GM19239 (cell line): ENCODE data around the gene INPP5K.
"Not testable (repeated sequence)": the region's sequence is repeated elsewhere in the genome, so short reads cannot be mapped to it uniquely, and the experiment has no call there.

Experiments
- DNase-seq: peaks from one replicate; pipeline ENCODE4 v3.0.0; 2011; ENCODE audit warnings: low spot score; ENCODE audit not compliant: insufficient read length
- FAIRE-seq: peaks from 2 replicates; lab custom pipeline; 2011; peaks lifted over from hg19 to GRCh38; lab: Jason Lieb, UNC

The INPP5K gene

GRCh38 chr17:1551741-1552140 lies 35.3 kb upstream of the INPP5K start:
- FAIRE-seq (peak; percentile 72), DNase-seq (no peak)

- no peak for FAIRE-seq
- DNase-seq: no peak
Observed at GRCh38 chr17:1548032-1548431, 31.6 kb upstream of the INPP5K start.

- DNase-seq: no peak
Observed at GRCh38 chr17:1546292-1546922, 30.0 kb upstream of the INPP5K start.

GRCh38 chr17:1545618-1546017 lies 29.2 kb upstream of the INPP5K start:
- no peak for DNase-seq
- FAIRE-seq: no peak

More at GRCh38 chr17:1546292-1546922, 30.0 kb upstream of the INPP5K start:
- no peak for FAIRE-seq

GRCh38 chr17:1542316-1542715 lies 25.9 kb upstream of the INPP5K start:
- no peak for FAIRE-seq

GRCh38 chr17:1541367-1541904 lies 25.0 kb upstream of the INPP5K start:
- DNase-seq: no peak

More at GRCh38 chr17:1542316-1542715, 25.9 kb upstream of the INPP5K start:
- DNase-seq: no peak

GRCh38 chr17:1539811-1540210 lies 23.4 kb upstream of the INPP5K start:
- no peak for FAIRE-seq
- DNase-seq: no peak

More at GRCh38 chr17:1541367-1541904, 25.0 kb upstream of the INPP5K start:
- FAIRE-seq: no peak

GRCh38 chr17:1535737-1536136 lies 19.3 kb upstream of the INPP5K start:
- no peak for FAIRE-seq
- DNase-seq: no peak

GRCh38 chr17:1533661-1534325 lies 17.4 kb upstream of the INPP5K start:
- FAIRE-seq: no peak

GRCh38 chr17:1532836-1533602 lies 16.6 kb upstream of the INPP5K start:
- DNase-seq (no peak), FAIRE-seq (no peak)

More at GRCh38 chr17:1533661-1534325, 17.4 kb upstream of the INPP5K start:
- DNase-seq: no peak

- no peak for DNase-seq
- FAIRE-seq: no peak
Observed at GRCh38 chr17:1529863-1530262, 13.5 kb upstream of the INPP5K start.

GRCh38 chr17:1526876-1527275 lies 10.5 kb upstream of the INPP5K start:
- DNase-seq, FAIRE-seq: not testable (repeated sequence)

GRCh38 chr17:1522626-1523025 lies 6.2 kb upstream of the INPP5K start:
- no peak for DNase-seq
- no peak for FAIRE-seq

- DNase-seq (no peak), FAIRE-seq (no peak)
Observed at GRCh38 chr17:1521086-1521640, 4.8 kb upstream of the INPP5K start.

GRCh38 chr17:1519678-1520077 lies 3.3 kb upstream of the INPP5K start:
- no peak for DNase-seq
- FAIRE-seq: no peak

GRCh38 chr17:1518410-1518809 lies 2.0 kb upstream of the INPP5K start:
- no peak for DNase-seq
- FAIRE-seq: no peak

GRCh38 chr17:1515640-1516387 lies 598 bp downstream of the INPP5K start:
- peak; percentile 69 for DNase-seq
- peak; percentile 93 for FAIRE-seq

- FAIRE-seq (no peak), DNase-seq (no peak)
Observed at GRCh38 chr17:1512351-1512750, 4.1 kb downstream of the INPP5K start.

- no peak for FAIRE-seq
- DNase-seq: no peak
Observed at GRCh38 chr17:1511756-1512321, 4.6 kb downstream of the INPP5K start.
